ENCODE measurements around the gene NEXMIF. TPM values are rescaled to one million over a fixed set of nuclear protein-coding genes. Genes with fewer than 3 reads are reported as not detected.
"Not testable (repeated sequence)": the region's sequence is repeated elsewhere in the genome, so short reads cannot be mapped to it uniquely, and the experiment has no call there.

The NEXMIF gene
- total RNA-seq, 2 donors from 2014 or later, result not detected

DNA sequence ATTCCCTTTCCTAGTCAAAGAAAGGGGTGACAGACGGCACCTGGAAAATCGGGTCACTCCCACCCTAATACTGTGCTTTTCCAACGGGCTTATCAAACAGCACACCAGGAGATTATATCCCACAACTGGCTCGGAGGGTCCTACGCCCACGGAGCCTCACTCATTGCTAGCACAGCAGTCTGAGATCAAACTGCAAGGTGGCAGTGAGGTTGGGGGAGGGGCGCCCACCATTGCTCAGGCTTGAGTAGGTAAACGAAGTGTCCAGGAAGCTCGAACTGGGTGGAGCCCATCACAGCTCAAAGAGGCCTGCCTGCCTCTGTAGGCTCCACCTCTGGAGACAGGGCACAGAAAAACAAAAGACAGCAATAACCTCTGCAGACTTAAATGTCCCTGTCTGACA is 42.9 kb downstream of the NEXMIF start:
- H3K4me1 Mint-ChIP-seq (ENCODE audit: low read depth in 2 of 2); ATAC-seq; H3K9me3 Mint-ChIP-seq; DNase-seq (ENCODE audit: low spot score); H3K27me3 Mint-ChIP-seq; H3K36me3 Mint-ChIP-seq; H3K27ac Mint-ChIP-seq; H3K4me3 Mint-ChIP-seq: not testable (repeated sequence)

DNA sequence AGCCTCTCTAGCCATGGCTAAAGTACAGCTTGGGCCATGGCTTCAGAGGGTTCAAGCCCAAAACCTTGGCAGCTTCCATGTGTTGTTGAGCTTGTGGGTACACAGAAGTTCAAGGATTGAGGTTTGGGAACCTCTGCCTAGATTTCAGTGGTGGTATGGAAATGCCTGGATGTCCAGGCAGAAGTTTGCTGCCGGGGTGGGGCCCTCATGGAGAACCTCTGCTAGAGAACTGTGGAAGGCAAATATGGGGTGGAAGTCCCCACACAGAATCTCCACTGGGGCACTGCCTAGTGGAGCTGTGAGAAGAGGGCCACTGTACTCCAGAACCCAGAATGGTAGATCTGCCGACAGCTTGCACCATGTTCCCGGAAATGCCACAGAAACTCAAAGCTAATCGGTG is 59.5 kb downstream of the NEXMIF start:
- H3K4me3 Mint-ChIP-seq, result no peak overlapping the region
- DNase-seq (ENCODE audit: low spot score), result no peak
- ATAC-seq, result no peak
- no peaks in the 10 kb centered on the region for H3K27me3 Mint-ChIP-seq
- peaks cover 18% of the 10 kb centered on the region for H3K9me3 Mint-ChIP-seq
- H3K27ac Mint-ChIP-seq, result no peak overlapping the region
- no peaks in the 10 kb centered on the region for H3K4me1 Mint-ChIP-seq (ENCODE audit: low read depth in 2 of 2)
- H3K36me3 Mint-ChIP-seq, result peaks cover 10% of the 10 kb centered on the region

DNA sequence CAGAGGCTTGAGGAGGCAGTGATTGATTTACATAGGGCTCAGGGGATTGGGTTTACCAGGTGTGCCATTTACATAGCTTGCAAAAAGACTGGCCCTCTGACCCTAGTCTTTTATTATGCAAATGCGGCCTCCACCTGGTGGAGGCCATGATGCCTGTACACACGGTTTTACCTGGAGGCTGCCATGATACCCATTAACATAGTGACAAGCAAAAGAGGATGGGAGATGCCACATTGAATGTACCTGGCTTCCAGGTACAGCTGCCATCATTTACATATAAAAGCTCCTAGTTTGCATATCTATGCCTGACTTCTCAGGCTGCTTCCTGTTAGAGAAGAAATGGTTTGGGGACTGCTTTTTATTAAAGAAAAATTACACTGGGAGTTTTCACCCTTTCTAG is 72.0 kb downstream of the NEXMIF start:
- Mint-ChIP-seq H3K4me1 (ENCODE audit: low read depth in 2 of 2) (no peaks in the 10 kb centered on the region), H3K27me3 (peaks cover 0 to 3% of the 10 kb centered on the region in 2 donors), H3K9me3 (peaks cover 22% of the 10 kb centered on the region), H3K27ac (no peak overlapping the region), H3K4me3 (no peak overlapping the region), H3K36me3 (peaks cover 24% of the 10 kb centered on the region)
- DNase-seq (ENCODE audit: low spot score), result no peak
- no peak for ATAC-seq

DNA sequence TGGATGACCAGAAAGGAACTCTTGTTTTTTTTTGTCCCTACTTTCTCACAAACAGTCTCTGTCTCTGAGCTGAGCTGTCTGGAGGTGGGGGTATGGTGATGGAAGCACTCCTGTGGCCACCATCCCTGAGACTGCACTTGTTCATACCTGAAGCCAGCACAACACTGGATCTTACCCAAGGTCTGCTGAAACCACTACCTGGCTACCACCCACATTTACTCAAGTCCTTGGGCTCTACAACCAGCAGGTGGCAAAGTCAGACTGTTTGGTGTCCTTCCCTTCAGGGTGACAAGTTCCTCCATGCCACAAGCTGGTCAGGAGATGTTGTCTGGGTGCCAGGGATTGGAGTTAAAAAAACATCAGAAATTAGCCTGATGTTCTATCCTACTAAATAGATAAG is 89.7 kb downstream of the NEXMIF start:
- H3K4me3 Mint-ChIP-seq, result no peak overlapping the region
- H3K9me3 Mint-ChIP-seq, result peaks cover 5% of the 10 kb centered on the region
- no peak for DNase-seq (ENCODE audit: low spot score)
- H3K27me3 Mint-ChIP-seq, result peaks cover 7 to 14% of the 10 kb centered on the region in 2 donors
- H3K36me3 Mint-ChIP-seq, result no peaks in the 10 kb centered on the region
- no peak overlapping the region for H3K27ac Mint-ChIP-seq
- no peak for ATAC-seq
- no peaks in the 10 kb centered on the region for H3K4me1 Mint-ChIP-seq (ENCODE audit: low read depth in 2 of 2)

DNA sequence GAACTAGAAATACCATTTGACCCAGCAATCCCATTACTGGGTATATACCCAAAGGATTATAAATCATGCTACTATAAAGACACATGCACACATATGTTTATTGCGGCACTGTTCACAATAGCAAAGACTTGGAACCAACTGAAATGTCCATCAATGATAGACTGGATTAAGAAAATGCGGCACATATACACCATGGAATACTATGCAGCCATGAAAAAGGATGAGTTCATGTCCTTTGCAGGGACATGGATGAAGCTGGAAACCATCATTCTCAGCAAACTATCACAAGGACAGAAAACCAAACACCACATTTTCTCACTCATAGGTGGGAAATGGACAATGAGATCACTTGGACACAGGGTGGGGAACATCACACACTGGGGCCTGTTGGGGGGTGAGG is 105.5 kb downstream of the NEXMIF start:
- H3K27me3 Mint-ChIP-seq; H3K27ac Mint-ChIP-seq; H3K9me3 Mint-ChIP-seq; DNase-seq (ENCODE audit: low spot score); H3K36me3 Mint-ChIP-seq; ATAC-seq; H3K4me3 Mint-ChIP-seq; H3K4me1 Mint-ChIP-seq (ENCODE audit: low read depth in 2 of 2): not testable (repeated sequence)

DNA sequence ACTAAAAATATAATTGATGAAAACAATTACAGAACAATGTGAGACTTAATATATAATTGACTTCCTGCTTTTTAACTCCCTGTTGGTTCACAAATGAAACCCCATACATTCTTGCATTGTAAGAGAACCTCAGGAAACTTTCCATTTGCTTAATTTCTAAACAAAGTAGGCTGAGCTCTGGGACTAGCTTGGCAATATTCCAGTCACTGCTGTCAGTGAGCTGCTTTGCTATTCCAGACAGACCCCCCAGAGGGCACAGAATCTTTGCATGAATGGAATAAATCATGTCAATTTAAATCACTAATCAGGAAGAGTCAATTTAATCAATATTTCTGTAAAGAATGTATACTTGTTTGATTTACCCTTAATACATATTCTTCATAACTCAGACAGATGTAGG is 110.6 kb downstream of the NEXMIF start:
- Mint-ChIP-seq H3K36me3 (no peaks in the 10 kb centered on the region), H3K4me3 (no peak overlapping the region), H3K4me1 (ENCODE audit: low read depth in 2 of 2) (no peaks in the 10 kb centered on the region), H3K9me3 (no peaks in the 10 kb centered on the region), H3K27ac (no peak overlapping the region), H3K27me3 (peaks cover 0 to 7% of the 10 kb centered on the region in 2 donors)
- DNase-seq (ENCODE audit: low spot score) (no peak), ATAC-seq (no peak)

DNA sequence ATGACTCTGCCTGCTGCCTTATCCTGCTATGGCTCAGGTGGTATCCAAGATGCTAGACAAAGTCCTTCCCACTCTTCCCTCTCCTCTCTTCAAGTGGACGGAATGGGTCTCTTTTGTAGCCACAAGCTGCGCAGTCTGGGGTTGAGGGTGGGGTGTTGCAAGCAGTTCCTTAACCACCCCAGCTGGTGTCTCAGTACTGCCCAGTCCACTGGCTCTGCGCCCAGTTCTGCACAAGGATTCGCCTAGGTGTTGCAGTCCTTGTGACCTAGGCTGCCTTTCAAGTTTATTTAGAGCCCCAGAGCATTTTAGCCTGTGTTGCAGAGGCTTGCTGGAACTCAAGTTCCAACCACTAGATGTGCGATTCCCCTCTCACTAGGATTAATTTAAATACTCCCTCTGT is 120.7 kb downstream of the NEXMIF start:
- no peaks in the 10 kb centered on the region for H3K9me3 Mint-ChIP-seq
- no peaks in the 10 kb centered on the region for H3K36me3 Mint-ChIP-seq
- DNase-seq (ENCODE audit: low spot score), result no peak
- peaks cover 0 to 6% of the 10 kb centered on the region in 2 donors for H3K27me3 Mint-ChIP-seq
- H3K4me1 Mint-ChIP-seq (ENCODE audit: low read depth in 2 of 2), result no peaks in the 10 kb centered on the region
- no peak overlapping the region for H3K4me3 Mint-ChIP-seq
- peak in 1 of 2 donors; percentile 36 for ATAC-seq
- no peak overlapping the region for H3K27ac Mint-ChIP-seq

DNA sequence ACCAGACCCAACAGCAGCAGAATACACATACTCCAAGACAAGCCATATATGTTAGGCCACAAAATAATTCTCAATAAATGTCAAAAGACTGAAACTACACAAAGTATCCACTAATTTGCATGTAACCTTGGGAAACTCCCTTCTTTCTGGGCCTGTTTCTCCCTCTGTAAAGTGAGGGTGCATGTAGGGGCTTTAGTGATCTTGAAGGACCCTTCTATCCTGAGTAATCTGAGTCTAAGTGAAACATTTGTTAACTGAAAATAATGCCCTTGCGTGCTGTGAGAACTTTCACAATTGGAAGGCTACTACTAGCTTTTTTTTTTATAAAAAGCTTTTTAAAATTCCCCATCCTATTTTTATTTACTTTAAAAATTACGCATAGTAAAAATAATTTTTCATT is 125.2 kb downstream of the NEXMIF start:
- DNase-seq (ENCODE audit: low spot score) (no peak), ATAC-seq (no peak)
- Mint-ChIP-seq H3K27me3 (peaks cover 0 to 6% of the 10 kb centered on the region in 2 donors), H3K4me1 (ENCODE audit: low read depth in 2 of 2) (no peaks in the 10 kb centered on the region), H3K4me3 (no peak overlapping the region), H3K9me3 (peaks cover 4% of the 10 kb centered on the region), H3K27ac (no peak overlapping the region), H3K36me3 (no peaks in the 10 kb centered on the region)

DNA sequence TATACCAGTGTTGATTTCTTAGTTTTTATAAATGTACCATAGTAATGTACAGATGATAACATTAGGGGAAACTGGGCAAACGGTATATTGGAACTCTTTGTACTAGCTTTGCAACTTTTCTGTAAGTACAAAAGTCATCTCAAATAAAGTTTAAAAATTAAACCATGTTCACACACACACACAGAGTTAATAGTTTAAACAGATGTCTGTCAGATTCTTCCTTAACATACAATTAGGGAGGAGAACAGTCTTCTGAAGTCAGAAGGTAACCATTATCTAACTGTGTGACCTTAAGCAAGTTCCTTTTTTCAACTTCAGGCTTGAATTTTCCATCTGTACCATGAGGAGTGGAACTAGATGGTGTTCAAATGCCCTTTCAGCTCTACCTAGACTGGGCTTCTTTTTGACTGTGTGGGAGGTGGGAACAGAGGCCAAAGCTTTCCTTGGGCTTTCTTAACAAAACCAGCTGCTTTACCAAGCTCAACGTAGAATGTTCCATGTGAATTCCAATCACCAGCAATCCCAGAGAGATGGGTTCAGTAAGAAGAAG is 127.8 kb downstream of the NEXMIF start:
- Mint-ChIP-seq H3K9me3 (peaks cover 7% of the 10 kb centered on the region), H3K4me1 (ENCODE audit: low read depth in 2 of 2) (no peaks in the 10 kb centered on the region), H3K4me3 (no peak overlapping the region), H3K27ac (no peak overlapping the region), H3K36me3 (no peaks in the 10 kb centered on the region), H3K27me3 (peaks cover 0 to 4% of the 10 kb centered on the region in 2 donors)
- DNase-seq (ENCODE audit: low spot score) (no peak), ATAC-seq (no peak)

DNA sequence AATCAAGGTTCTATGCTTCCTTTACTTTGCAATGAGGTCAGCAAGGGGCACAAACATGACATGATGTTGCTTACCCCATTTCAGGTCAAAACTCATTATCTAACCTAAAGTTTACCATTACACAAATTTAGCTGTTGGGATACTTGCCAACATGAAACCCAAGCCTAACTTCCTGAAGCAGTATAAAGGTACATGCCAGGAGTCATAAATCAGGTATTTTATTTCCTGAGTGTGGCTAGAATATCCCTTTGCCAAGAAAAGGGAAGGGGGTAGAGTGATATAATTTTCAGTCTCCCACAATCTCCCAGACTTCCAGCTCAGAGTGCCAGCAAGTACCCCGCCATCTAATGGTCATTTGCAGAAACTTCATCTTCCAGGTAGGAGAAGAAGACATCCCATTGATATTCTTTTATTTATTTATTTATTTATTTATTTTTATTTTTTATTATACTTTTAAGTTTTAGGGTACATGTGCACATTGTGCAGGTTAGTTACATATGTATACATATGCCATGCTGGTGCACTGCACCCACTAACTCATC is 136.6 kb downstream of the NEXMIF start:
- Mint-ChIP-seq H3K4me3 (no peak overlapping the region), H3K9me3 (no peaks in the 10 kb centered on the region), H3K4me1 (ENCODE audit: low read depth in 2 of 2) (no peaks in the 10 kb centered on the region), H3K27ac (no peak overlapping the region), H3K27me3 (peaks cover 0 to 6% of the 10 kb centered on the region in 2 donors), H3K36me3 (no peaks in the 10 kb centered on the region)
- ATAC-seq (no peak), DNase-seq (ENCODE audit: low spot score) (no peak)

DNA sequence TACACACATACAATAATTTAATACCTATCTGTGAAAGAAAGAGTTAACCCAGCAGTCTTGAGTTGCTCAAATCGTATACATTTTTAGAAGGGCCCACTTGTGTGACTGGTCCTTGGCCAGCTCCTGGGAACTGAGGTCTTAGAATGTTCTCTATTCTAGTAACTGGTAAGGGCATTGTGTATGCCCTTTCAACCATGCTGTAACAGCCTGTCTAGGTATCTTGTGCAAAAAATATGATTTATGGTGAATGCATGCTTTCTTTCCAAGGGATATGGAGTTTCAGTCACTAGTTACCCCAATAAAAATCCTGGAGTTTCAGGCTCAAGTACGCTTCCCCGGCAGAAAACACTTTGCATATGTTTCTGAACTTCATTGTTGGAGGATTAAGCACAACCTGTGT is 140.6 kb downstream of the NEXMIF start:
- peaks cover 0 to 8% of the 10 kb centered on the region in 2 donors for H3K27me3 Mint-ChIP-seq
- H3K9me3 Mint-ChIP-seq, result no peaks in the 10 kb centered on the region
- no peaks in the 10 kb centered on the region for H3K36me3 Mint-ChIP-seq
- ATAC-seq (no peak), DNase-seq (ENCODE audit: low spot score) (no peak)
- no peak overlapping the region for H3K27ac Mint-ChIP-seq
- H3K4me3 Mint-ChIP-seq, result no peak overlapping the region
- H3K4me1 Mint-ChIP-seq (ENCODE audit: low read depth in 2 of 2), result no peaks in the 10 kb centered on the region

DNA sequence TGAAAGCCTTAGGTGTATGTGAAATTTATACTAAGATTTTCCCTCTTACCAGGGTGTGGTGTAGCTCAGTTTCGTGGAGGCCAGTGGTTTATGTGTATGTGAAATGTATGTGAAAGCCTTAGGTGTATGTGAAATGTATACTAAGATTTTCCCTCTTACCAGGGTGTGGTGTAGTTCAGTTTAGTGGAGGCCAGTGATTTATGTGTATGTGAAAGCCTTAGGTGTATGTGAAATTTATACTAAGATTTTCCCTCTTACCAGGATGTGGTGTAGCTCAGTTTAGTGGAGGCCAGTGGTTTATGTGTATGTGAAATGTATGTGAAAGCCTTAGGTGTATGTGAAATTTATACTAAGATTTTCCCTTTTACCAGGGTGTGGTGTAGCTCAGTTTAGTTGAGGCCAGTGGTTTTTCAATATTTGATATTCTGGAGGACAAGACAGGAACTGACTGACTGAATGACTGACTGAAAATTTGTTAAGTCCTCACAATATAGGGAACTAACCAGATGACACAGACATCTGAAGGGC is 143.7 kb downstream of the NEXMIF start:
- no peak for ATAC-seq

DNA sequence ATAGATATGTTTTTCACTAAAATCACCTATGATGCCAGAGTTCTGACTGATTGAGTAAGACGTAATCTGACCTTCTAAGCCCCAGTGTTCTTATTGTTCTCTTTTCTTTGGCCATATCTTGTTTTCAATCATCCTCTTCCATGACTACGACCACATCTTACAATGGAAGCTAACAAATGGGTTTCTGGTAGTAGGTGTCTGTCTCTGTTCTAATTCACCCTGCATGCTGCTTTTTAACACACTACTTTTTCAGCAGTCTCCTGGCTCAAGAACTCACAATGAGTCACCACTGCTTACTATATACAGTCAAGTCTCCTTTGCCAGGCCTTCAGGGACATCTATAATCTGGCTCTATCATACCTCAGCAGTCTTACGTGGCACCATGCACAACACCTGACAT is 146.1 kb downstream of the NEXMIF start:
- Mint-ChIP-seq H3K27ac (no peak overlapping the region), H3K4me3 (no peak overlapping the region)

More for the DNA sequence above, 143.7 kb downstream of the NEXMIF start:
- no peak for DNase-seq (ENCODE audit: low spot score)
- no peaks in the 10 kb centered on the region for H3K36me3 Mint-ChIP-seq
- H3K27me3 Mint-ChIP-seq, result peaks cover 0 to 13% of the 10 kb centered on the region in 2 donors
- H3K4me3 Mint-ChIP-seq, result no peak overlapping the region
- H3K9me3 Mint-ChIP-seq, result no peaks in the 10 kb centered on the region
- no peak overlapping the region for H3K27ac Mint-ChIP-seq
- no peaks in the 10 kb centered on the region for H3K4me1 Mint-ChIP-seq (ENCODE audit: low read depth in 2 of 2)

DNA sequence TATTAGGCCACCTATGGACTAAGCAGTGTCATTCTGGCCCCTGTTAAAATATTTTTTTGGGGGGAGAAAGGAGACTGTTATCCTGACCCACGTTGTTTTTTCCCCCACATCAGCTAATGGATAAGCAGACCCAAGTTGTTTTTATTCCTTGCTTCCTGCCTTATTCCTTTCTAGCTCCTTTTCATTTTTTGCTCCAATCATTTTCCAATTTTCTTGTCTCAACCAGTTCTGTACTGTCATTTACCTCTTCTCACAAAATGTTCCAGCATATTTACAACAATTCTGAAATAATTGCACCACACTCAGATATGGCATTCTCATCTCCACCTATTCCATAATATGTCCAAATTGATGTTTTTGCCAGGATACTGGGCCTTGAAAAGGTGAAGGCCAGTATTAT is 150.3 kb downstream of the NEXMIF start:
- no peaks in the 10 kb centered on the region for H3K9me3 Mint-ChIP-seq
- no peak overlapping the region for H3K27ac Mint-ChIP-seq
- no peak overlapping the region for H3K4me3 Mint-ChIP-seq
- ATAC-seq, result no peak
- H3K4me1 Mint-ChIP-seq (ENCODE audit: low read depth in 2 of 2), result no peaks in the 10 kb centered on the region
- no peaks in the 10 kb centered on the region for H3K36me3 Mint-ChIP-seq
- peaks cover 0 to 6% of the 10 kb centered on the region in 2 donors for H3K27me3 Mint-ChIP-seq
- DNase-seq (ENCODE audit: low spot score), result no peak

More for the DNA sequence above, 146.1 kb downstream of the NEXMIF start:
- peaks cover 0 to 8% of the 10 kb centered on the region in 2 donors for H3K27me3 Mint-ChIP-seq
- no peaks in the 10 kb centered on the region for H3K9me3 Mint-ChIP-seq
- ATAC-seq, result no peak
- DNase-seq (ENCODE audit: low spot score), result no peak
- no peaks in the 10 kb centered on the region for H3K36me3 Mint-ChIP-seq
- no peaks in the 10 kb centered on the region for H3K4me1 Mint-ChIP-seq (ENCODE audit: low read depth in 2 of 2)

DNA sequence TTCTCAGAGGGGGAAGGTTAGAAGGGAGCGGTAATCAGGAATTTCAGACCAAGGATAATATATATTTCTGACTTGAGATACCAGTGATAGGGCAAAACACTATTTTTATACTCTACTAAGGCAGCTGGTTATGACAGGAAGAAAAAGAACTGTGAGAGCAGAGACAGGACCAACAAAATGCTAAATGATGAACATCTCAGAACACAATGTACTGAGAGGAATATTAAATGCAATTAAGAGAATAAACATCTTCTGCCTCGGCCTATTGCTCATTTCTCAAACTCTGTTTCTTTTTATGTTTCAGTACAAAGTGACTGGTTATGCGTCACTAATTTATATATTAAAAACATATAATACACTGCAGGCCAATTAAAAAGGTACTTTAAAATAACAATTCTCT is 188.8 kb downstream of the NEXMIF start:
- ATAC-seq (no peak), DNase-seq (ENCODE audit: low spot score) (no peak)
- no peak overlapping the region for H3K27ac Mint-ChIP-seq
- no peaks in the 10 kb centered on the region for H3K36me3 Mint-ChIP-seq
- H3K27me3 Mint-ChIP-seq, result peaks cover 7 to 18% of the 10 kb centered on the region in 2 donors
- H3K4me3 Mint-ChIP-seq, result no peak overlapping the region
- H3K4me1 Mint-ChIP-seq (ENCODE audit: low read depth in 2 of 2), result no peaks in the 10 kb centered on the region
- H3K9me3 Mint-ChIP-seq, result no peaks in the 10 kb centered on the region

Data from natural killer cell treated with Interleukin-12 subunit alpha and Interleukin-12 subunit beta and Interleukin-15 and Interleukin-18, amount 100 ng/mL, for 72 hours (primary cell).